ENCODE measurements around the gene BCR.

Gene BCR

DNA sequence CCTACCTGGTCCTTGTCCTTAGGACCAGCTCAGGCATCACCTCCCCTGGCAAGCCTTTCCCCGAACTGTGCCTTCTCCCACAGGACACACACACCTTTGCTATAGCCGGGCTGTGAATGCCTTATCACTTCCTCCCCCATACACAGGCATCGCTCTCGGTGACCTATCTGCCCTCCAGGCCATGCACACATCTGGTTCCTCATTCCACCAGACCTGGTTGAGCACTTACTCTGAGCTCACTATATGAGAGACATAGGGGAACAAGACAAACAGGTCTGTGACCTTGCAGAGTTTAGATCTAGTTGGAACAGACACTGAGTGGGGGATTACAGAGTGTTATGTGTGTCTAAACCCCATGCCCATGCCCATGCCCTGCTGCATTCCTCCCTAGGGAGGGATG is 3.1 kb upstream of the BCR start:
- Histone ChIP-seq H3K27me3 (ENCODE audit: insufficient read depth, low read length) (no peaks in the 10 kb centered on the region), H2AFZ (ENCODE audit: low read length, unreplicated experiment) (no peak overlapping the region), H3K27ac (ENCODE audit: low read depth, low read length) (no peak overlapping the region), H3K4me1 (ENCODE audit: control insufficient read depth, insufficient read depth, low read length, unreplicated experiment) (peaks cover 21% of the 10 kb centered on the region), H3K4me3 (ENCODE audit: low read depth, low read length) (no peak overlapping the region), H3K36me3 (ENCODE audit: insufficient read depth, low read length) (no peaks in the 10 kb centered on the region), H3K79me2 (ENCODE audit: control insufficient read depth, insufficient read depth, low read length, unreplicated experiment) (peaks cover 10% of the 10 kb centered on the region)

DNA sequence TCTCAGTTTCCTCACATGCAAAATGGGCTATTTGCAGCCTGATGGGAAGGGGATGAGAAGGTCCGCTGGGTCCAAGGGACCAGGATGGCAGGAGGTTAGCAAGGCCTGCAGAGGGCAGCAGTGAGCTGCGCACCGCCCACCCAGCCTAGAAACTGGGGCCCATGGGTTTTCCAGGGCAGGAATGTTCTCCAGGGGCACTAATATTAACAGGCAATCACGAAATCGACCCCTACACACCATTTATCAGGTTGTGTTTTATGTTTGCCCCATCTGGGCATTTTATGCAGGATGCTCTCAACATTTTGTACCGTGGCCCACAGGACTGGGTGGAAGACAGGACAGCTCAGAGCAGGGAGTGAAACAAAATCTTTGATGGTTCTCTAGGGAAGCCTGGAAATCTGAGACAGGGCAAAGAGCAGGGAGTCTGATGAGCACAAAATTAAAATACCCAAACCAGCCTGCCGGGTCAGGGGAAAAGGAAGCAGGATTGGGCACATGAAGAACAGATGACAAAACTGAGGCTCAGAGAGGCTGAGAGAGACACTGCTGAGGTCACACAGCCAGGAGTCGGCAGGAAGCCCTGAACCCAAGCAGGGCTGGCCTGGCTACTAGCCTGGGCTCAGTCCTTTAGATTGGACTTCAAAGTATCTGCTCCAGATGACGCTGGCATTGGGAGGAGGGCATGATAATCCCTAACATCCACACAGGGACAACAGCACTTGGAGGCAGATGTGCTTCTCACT is 1.6 kb upstream of the BCR start:
- peaks cover 31% of the 10 kb centered on the region for H3K4me1 ChIP-seq (ENCODE audit: control insufficient read depth, insufficient read depth, low read length, unreplicated experiment)
- H3K27me3 ChIP-seq (ENCODE audit: insufficient read depth, low read length), result no peaks in the 10 kb centered on the region
- H3K36me3 ChIP-seq (ENCODE audit: insufficient read depth, low read length), result no peaks in the 10 kb centered on the region
- no peak overlapping the region for H3K27ac ChIP-seq (ENCODE audit: low read depth, low read length)
- H2AFZ ChIP-seq (ENCODE audit: low read length, unreplicated experiment), result no peak overlapping the region
- H3K79me2 ChIP-seq (ENCODE audit: control insufficient read depth, insufficient read depth, low read length, unreplicated experiment), result peaks cover 25% of the 10 kb centered on the region
- H3K4me3 ChIP-seq (ENCODE audit: low read depth, low read length), result no peak overlapping the region; the same call in 1 of the 2 replicates

DNA sequence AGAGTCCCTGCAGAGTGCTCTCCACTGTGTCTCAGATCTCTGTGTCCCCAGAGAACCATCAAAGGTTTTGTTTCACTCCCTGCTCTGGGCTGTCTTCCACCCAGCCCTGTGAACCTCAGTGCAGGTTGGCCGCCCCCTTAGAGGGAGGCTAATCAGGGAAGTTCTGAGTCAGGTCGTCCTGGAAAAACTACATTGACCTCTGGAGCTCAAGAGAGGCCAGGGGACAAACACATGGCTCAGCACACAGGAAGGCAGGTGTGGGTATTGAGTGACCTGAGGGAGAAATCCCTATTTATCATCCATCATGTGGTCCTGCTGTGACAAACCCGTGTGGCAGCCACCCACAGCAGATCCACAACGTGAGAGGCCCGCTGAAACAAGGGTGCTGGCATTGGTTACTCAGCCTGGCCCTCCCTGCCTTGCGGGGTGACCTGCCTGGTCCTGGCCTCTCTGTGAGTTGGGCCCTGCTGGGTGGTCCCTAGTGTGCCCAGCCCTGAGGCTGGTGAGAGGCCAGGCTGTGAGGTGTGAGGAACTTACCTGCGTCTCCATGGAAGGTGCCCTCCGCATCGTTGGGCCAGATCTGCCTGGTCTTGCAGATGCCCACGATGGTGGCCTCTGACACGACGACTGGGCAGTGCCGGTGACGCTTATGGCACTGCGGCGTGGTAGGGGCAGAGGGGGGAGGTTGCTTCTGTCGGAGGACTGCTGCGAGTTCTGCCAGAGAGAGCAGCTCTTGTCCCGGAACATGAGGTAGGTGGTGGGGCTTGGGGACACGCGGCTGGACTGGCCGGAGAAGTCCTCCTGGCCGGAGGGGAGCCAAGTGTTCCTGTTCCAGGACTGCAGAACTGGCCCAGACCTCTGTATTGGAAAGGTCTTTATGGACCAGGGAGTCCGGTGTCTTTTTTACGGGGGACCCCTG is 669 bp upstream of the BCR start:
- Histone ChIP-seq H3K79me2 (ENCODE audit: control insufficient read depth, insufficient read depth, low read length, unreplicated experiment) (peaks cover 35% of the 10 kb centered on the region), H3K27ac (ENCODE audit: low read depth, low read length) (no peak overlapping the region), H3K36me3 (ENCODE audit: insufficient read depth, low read length) (no peaks in the 10 kb centered on the region), H3K4me1 (ENCODE audit: control insufficient read depth, insufficient read depth, low read length, unreplicated experiment) (peaks cover 35% of the 10 kb centered on the region), H3K27me3 (ENCODE audit: insufficient read depth, low read length) (no peaks in the 10 kb centered on the region), H3K4me3 (ENCODE audit: low read depth, low read length) (peak overlapping the region; percentile 63), H2AFZ (ENCODE audit: low read length, unreplicated experiment) (peak overlapping the region; percentile 21)

DNA sequence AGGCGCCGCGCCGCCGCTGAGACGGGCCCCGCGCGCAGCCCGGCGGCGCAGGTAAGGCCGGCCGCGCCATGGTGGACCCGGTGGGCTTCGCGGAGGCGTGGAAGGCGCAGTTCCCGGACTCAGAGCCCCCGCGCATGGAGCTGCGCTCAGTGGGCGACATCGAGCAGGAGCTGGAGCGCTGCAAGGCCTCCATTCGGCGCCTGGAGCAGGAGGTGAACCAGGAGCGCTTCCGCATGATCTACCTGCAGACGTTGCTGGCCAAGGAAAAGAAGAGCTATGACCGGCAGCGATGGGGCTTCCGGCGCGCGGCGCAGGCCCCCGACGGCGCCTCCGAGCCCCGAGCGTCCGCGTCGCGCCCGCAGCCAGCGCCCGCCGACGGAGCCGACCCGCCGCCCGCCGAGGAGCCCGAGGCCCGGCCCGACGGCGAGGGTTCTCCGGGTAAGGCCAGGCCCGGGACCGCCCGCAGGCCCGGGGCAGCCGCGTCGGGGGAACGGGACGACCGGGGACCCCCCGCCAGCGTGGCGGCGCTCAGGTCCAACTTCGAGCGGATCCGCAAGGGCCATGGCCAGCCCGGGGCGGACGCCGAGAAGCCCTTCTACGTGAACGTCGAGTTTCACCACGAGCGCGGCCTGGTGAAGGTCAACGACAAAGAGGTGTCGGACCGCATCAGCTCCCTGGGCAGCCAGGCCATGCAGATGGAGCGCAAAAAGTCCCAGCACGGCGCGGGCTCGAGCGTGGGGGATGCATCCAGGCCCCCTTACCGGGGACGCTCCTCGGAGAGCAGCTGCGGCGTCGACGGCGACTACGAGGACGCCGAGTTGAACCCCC is 798 bp downstream of the BCR start:
- Histone ChIP-seq H3K79me2 (ENCODE audit: control insufficient read depth, insufficient read depth, low read length, unreplicated experiment) (peaks cover 40% of the 10 kb centered on the region), H3K27me3 (ENCODE audit: insufficient read depth, low read length) (no peaks in the 10 kb centered on the region), H3K4me1 (ENCODE audit: control insufficient read depth, insufficient read depth, low read length, unreplicated experiment) (peaks cover 35% of the 10 kb centered on the region), H3K27ac (ENCODE audit: low read depth, low read length) (no peak overlapping the region), H3K36me3 (ENCODE audit: insufficient read depth, low read length) (no peaks in the 10 kb centered on the region), H2AFZ (ENCODE audit: low read length, unreplicated experiment) (peak overlapping the region; percentile 6), H3K4me3 (ENCODE audit: low read depth, low read length) (peak overlapping the region; percentile 81)

DNA sequence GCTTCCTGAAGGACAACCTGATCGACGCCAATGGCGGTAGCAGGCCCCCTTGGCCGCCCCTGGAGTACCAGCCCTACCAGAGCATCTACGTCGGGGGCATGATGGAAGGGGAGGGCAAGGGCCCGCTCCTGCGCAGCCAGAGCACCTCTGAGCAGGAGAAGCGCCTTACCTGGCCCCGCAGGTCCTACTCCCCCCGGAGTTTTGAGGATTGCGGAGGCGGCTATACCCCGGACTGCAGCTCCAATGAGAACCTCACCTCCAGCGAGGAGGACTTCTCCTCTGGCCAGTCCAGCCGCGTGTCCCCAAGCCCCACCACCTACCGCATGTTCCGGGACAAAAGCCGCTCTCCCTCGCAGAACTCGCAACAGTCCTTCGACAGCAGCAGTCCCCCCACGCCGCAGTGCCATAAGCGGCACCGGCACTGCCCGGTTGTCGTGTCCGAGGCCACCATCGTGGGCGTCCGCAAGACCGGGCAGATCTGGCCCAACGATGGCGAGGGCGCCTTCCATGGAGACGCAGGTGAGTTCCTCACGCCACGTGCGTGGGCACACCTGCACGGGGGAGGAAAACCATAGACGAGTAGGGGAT is 1.5 kb downstream of the BCR start:
- H3K4me3 ChIP-seq (ENCODE audit: low read depth, low read length), result peak overlapping the region; percentile 81
- H3K79me2 ChIP-seq (ENCODE audit: control insufficient read depth, insufficient read depth, low read length, unreplicated experiment), result peaks cover 46% of the 10 kb centered on the region
- H2AFZ ChIP-seq (ENCODE audit: low read length, unreplicated experiment), result no peak overlapping the region
- H3K4me1 ChIP-seq (ENCODE audit: control insufficient read depth, insufficient read depth, low read length, unreplicated experiment), result peaks cover 35% of the 10 kb centered on the region
- no peaks in the 10 kb centered on the region for H3K27me3 ChIP-seq (ENCODE audit: insufficient read depth, low read length)
- no peaks in the 10 kb centered on the region for H3K36me3 ChIP-seq (ENCODE audit: insufficient read depth, low read length)
- no peak overlapping the region for H3K27ac ChIP-seq (ENCODE audit: low read depth, low read length)

DNA sequence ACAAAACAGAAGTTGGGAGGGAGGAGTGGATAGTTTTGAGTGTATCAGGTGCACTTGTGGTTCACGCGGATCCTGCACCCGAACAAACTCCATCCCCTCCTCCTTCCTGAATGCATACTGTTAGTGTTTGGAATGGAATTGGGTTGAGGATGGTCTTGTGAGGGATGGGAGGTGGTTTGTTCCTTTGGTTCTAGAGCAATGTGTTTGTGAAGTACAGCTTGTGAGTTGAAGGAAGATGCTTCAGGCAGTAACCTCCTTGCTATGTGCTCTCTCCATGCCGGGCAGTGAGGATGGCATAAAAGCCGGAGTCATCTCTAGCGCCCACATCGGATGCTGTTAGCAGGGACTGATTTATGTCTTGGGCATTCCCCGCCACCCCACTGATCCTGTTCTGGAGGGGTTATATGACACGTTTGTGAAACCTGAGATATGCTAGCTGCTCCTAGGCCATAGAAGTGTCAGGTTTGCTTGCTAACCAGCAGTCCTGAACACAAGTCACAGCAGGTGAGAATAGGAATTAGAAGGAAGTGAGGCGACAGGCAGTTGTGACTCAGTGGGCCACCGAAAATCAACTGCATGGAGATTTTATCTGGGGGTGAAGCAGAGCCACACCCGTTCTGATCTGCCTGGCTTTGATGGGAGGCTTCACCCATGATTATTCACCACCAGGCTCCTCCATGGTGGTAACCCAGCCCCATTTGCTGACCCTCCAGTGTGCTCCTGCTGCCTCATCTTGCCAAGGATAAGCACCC is 2.2 kb downstream of the BCR start:
- Histone ChIP-seq H3K4me1 (ENCODE audit: control insufficient read depth, insufficient read depth, low read length, unreplicated experiment) (peaks cover 36% of the 10 kb centered on the region), H3K4me3 (ENCODE audit: low read depth, low read length) (peak overlapping the region; percentile 81), H2AFZ (ENCODE audit: low read length, unreplicated experiment) (no peak overlapping the region), H3K79me2 (ENCODE audit: control insufficient read depth, insufficient read depth, low read length, unreplicated experiment) (peaks cover 48% of the 10 kb centered on the region), H3K36me3 (ENCODE audit: insufficient read depth, low read length) (no peaks in the 10 kb centered on the region), H3K27ac (ENCODE audit: low read depth, low read length) (no peak overlapping the region), H3K27me3 (ENCODE audit: insufficient read depth, low read length) (no peaks in the 10 kb centered on the region)

DNA sequence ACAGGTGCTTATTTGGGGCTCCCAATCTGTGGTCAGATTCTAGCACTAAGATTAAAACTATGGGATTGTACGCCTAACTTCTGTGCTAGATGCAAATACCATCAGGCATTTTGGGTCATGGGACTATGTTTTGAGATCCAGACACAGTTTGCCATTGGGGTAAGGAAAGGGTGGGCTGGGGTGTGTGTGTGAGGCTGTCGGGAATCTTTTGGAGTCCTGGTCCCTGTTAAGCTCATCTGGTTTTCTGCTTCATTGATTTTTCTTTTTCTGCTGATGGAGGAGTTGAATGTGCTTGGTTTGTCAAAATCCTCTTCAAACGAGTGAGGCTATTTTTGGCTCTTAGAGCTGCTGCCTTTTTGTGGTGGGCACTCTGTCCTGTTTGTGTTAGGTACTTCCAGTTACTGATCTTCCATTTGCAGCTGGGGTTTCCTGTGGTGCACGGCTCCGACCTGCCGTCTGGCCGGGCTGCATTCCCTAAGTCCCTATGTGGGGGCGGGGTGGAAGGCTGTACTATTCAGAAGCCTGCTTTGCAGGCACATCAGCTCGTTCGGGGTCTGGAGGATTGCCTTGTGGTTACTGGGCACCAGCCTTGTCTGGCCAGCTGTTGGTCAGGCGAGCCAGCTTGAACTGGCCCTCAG is 2.9 kb downstream of the BCR start:
- Histone ChIP-seq H2AFZ (ENCODE audit: low read length, unreplicated experiment) (no peak overlapping the region), H3K36me3 (ENCODE audit: insufficient read depth, low read length) (no peaks in the 10 kb centered on the region), H3K4me1 (ENCODE audit: control insufficient read depth, insufficient read depth, low read length, unreplicated experiment) (peaks cover 43% of the 10 kb centered on the region), H3K79me2 (ENCODE audit: control insufficient read depth, insufficient read depth, low read length, unreplicated experiment) (peaks cover 55% of the 10 kb centered on the region), H3K4me3 (ENCODE audit: low read depth, low read length) (peak overlapping the region; percentile 81), H3K27ac (ENCODE audit: low read depth, low read length) (no peak overlapping the region), H3K27me3 (ENCODE audit: insufficient read depth, low read length) (no peaks in the 10 kb centered on the region)

DNA sequence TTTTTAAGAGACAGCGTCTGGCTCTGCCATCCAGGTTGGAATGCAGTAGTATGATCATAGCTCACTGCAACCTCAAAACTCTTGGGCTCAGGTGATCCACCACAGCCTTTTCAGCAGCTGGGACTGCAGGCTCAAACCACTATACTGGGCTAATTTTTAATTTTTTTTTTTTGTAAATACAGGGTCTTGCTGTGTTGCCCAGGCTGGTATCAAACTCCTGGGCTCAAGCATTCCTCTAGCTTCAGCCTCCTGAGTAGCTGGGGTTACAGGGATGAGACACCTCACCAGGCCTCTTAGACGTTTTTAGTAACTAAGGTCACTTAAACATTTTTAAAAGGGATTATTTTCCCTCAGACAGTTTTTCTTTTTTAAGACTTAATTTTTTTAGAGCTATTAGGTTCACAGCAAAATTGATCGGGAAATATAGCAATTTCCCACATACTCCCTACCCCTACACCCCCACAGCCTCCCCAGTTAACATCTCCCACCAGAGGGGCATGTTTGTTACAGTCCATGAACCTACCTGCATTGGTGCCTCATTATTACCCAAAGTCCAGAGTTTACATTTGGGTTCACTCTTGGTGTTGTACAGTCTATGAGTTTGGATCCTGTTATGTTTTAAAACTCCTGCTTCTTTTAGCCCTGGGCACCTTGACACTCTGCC is 3.9 kb downstream of the BCR start:
- Histone ChIP-seq H3K4me3 (ENCODE audit: low read depth, low read length) (peak overlapping the region; percentile 81; the same call in 1 of the 2 replicates), H3K36me3 (ENCODE audit: insufficient read depth, low read length) (no peaks in the 10 kb centered on the region), H3K79me2 (ENCODE audit: control insufficient read depth, insufficient read depth, low read length, unreplicated experiment) (peaks cover 58% of the 10 kb centered on the region), H3K27me3 (ENCODE audit: insufficient read depth, low read length) (no peaks in the 10 kb centered on the region), H3K4me1 (ENCODE audit: control insufficient read depth, insufficient read depth, low read length, unreplicated experiment) (peaks cover 39% of the 10 kb centered on the region), H3K27ac (ENCODE audit: low read depth, low read length) (no peak overlapping the region), H2AFZ (ENCODE audit: low read length, unreplicated experiment) (no peak overlapping the region)

DNA sequence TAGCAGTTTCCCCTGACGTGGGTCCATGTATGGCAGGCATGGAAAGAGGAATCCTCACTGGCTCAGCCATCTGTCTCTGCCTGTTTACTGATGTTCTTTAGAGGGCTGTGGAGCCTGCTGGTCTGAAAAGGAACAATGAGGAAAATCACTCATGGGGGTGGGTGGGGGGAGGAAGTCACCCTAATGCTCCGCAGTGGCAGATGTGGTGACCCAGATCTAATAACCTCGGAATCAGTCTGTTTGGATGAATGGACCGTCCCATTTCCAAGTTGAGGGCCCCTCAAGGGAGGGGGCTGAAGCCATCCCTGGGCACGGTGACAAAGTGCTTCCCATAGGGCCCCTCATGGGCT is 4.4 kb downstream of the BCR start:
- H3K79me2 ChIP-seq (ENCODE audit: control insufficient read depth, insufficient read depth, low read length, unreplicated experiment), result peaks cover 59% of the 10 kb centered on the region
- no peaks in the 10 kb centered on the region for H3K27me3 ChIP-seq (ENCODE audit: insufficient read depth, low read length)
- H2AFZ ChIP-seq (ENCODE audit: low read length, unreplicated experiment), result no peak overlapping the region
- H3K4me1 ChIP-seq (ENCODE audit: control insufficient read depth, insufficient read depth, low read length, unreplicated experiment), result peaks cover 34% of the 10 kb centered on the region
- H3K27ac ChIP-seq (ENCODE audit: low read depth, low read length), result no peak overlapping the region
- H3K36me3 ChIP-seq (ENCODE audit: insufficient read depth, low read length), result no peaks in the 10 kb centered on the region
- H3K4me3 ChIP-seq (ENCODE audit: low read depth, low read length), result no peak overlapping the region
